DMS79 treated with DMSO at 0.1 percent for 48 hours (cell line): ENCODE data around the gene DIAPH2.

Experiments
- DNase-seq: peaks from one replicate; lab custom pipeline; 2025; lab: John Stamatoyannopoulos, UW

Gene DIAPH2

DNA sequence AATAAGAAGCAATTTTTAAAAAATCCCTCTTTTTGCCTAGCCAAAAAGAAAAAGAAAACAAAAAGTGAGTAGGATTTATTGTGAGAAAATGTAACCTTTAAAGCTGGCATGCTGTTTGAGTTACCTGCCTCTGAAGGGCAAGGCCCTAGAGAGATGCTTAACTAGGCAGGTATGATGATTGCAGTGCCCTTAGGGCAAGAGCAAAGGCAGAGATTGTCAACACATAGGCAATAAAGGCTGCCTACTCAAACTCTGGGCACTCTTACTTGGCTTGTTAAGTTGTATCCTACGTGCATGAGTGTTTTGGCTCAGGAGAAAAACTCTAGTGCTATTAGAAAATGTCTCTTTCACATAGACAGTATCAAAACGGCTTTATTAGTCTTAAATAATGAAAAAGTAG is 505.0 kb downstream of the DIAPH2 start:
- DNase-seq, result no peak

DNA sequence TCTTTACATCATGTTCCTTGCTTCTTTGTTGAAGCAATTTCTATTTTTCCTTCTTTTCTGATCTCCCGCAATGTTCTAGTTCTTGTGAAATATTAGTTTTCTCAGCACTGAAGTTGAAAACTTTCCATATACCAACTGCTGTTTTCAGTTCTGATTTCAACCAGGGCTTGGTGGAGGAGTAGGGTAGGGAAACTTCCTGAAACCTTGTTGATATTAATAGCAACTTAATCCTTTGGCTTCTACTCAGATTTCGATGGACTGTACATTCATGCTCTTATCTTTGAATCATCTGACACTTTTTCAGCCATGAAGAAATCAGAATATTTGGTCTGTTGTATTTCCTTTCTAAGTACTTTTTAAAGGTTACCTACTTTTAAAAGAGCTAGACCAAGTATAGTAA is 514.9 kb downstream of the DIAPH2 start:
- no peak for DNase-seq

GRCh38 chrX:97200454-97200853 is 515.8 kb downstream of the DIAPH2 start:
- DNase-seq, result no peak

DNA sequence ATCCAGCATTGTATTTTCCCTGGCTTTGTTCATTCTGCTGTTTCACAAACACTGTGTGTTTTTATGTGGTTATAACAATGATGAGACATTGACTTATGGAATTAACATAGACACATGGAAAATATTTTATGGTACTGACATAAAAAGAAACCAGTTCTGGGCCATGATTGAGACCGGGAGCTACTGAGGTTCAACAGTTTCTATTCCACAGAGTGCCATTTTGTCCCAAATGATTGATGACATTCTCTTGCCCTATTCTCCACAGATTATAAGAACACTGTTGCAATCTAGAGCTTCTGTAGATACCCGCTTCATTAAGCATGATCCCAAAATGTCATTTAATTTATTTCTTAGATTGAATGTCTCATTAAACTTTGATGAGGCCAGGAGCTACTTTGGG is 525.9 kb downstream of the DIAPH2 start:
- DNase-seq, result no peak

- DNase-seq, result no peak
Measured at GRCh38 chrX:97211070-97211469, 526.4 kb downstream of the DIAPH2 start.

GRCh38 chrX:97215186-97215585 is 530.5 kb downstream of the DIAPH2 start:
- DNase-seq, result no peak

GRCh38 chrX:97224148-97224547 is 539.5 kb downstream of the DIAPH2 start:
- no peak for DNase-seq

DNA sequence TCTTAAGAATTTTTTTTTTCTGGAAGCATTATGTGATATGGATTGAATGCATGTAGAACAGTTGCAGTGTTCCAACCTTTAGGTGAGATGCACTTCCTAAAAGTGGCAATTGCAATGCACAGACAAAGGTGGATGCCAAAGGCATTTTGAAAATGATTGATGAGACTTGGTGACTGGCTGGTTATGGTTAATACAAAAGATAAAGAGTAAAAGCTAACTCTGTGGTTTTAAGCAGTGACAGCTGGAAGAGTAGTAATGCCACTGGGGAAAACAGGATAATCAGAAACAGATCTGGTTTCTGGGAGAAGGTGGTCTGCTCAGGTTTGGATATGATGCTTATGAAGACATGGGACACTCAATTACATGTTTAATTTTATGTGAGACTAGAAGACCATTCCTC is 544.7 kb downstream of the DIAPH2 start:
- DNase-seq, result no peak

- no peak for DNase-seq
Measured at GRCh38 chrX:97230948-97231347, 546.3 kb downstream of the DIAPH2 start.

DNA sequence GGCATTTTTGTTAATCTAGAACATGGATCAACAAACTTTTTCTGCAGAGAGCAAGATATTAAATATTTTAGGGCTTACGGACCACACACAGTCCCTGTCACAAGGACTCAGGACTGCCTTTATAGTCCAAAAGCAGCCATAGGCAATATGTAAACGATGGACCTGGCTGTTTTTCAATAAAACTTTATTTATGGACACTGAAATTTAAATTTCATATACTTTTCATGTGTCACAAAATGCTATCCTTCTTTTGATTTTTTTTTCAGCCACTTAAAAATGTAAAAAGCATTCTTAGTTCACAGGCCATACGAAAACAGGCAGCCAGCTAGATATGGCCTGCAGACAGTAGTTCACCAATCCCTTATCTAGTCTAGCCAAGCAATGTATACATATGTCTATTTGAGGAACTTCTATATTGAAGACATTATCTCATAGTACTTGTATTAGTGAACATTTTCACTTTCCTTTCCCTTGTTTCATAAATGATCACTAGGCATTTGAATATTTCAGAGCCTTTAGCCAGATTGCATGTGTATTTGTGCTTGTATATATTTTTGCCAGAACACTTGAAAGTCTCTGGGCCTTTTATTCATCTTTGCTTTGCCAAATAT is 549.9 kb downstream of the DIAPH2 start:
- no peak for DNase-seq

DNA sequence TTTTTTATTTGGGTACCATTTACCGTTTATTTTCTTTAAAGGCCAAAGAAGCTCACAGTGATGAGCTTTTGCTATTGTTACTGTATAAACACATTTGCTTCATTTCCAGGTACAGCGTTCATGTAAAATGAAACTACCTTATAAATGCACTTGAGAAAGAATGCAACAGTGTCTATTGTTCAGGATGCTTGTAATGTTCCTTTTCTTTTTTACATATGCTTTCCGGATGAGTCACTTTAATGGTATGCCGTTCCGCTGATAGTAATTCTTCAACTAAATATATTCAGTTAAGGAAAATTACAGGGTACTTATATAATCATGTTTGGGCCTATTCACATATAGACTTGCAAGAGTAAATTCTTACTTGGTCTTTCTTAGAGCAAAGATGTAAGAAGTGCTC is 554.0 kb downstream of the DIAPH2 start:
- no peak for DNase-seq

GRCh38 chrX:97252111-97252510 is 567.5 kb downstream of the DIAPH2 start:
- no peak for DNase-seq

GRCh38 chrX:97260679-97261078 is 576.0 kb downstream of the DIAPH2 start:
- no peak for DNase-seq

- DNase-seq, result no peak
Measured at GRCh38 chrX:97266406-97267121, 581.9 kb downstream of the DIAPH2 start.

- no peak for DNase-seq
Measured at GRCh38 chrX:97267396-97268181, 582.9 kb downstream of the DIAPH2 start.

DNA sequence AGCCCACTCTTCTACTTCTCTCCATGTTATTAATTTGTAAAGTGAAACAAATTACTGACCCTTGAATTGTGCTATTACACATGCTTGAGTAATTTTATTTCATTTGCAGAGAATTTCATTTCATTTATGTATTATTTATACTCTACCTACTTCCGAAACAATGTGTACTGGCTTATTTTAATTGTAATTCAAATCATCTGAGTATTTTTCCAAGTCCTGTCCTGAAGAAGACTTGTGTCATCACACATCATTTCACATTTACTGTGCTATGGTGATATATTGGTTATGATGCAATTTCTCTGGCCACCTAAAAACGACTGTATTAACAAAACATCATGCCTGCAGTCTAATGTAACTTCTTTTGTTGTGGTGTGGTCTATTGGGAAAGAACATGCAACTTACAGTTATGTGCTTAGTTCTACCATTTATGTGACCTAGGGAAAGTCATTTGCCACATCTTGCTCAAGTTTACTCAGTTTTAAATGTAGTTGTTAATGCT is 583.6 kb downstream of the DIAPH2 start:
- no peak for DNase-seq

DNA sequence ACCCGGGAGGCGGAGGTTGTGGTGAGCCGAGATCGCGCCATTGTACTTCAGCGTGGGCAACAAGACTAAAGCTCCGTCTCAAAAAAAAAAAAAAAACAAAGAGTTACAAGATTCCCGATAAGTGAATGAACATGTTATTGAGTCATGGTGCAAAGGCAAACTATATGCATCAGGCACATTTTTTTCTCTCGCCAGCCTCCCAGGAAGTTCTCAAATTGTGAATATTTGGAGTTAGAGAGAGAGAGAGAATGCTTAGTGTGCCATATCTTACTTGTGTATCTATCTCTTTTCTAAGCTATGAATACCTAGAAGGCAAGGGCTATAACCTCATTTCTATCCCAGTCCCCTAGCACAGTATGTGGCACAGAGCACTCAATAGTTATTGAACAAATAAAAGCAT is 599.9 kb downstream of the DIAPH2 start:
- DNase-seq, result no peak

GRCh38 chrX:97290199-97290598 is 605.6 kb downstream of the DIAPH2 start:
- DNase-seq, result no peak

- DNase-seq, result no peak
Measured at GRCh38 chrX:97294041-97294440, 609.4 kb downstream of the DIAPH2 start.

GRCh38 chrX:97295954-97296353 is 611.3 kb downstream of the DIAPH2 start:
- no peak for DNase-seq

DNA sequence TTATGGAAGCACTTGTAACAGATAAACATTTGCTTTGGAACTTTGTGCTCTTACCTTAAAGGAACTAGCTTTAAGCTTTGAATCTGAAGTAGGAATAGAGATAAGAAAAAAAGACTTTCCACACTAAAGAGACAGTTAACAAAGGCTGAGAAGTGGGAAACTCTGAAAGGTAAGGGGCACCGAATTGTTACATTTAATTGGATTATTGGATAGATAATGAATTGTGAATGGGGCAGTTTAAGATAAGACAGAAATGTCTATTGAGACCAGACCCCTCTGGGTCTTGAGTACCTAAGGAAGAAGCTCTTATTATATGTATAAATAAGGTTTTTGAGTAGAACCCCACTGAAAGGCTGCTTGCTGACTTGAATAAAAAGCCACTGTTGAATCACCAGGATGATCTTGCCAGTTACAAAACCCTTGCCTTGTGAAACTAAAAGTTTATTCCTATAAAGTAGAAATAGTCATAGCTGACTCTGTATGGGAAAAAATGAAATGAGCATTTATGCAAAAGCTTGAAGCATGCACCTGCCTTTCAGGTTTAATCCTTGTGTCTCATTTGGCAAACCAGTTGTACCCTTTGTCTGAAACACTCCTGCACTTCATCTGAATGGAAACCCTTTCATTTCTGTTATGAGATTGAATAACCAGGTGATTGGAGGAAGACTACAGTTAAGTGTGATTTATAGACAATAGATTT is 622.3 kb downstream of the DIAPH2 start:
- DNase-seq, result no peak

GRCh38 chrX:97308171-97308570 is 623.5 kb downstream of the DIAPH2 start:
- no peak for DNase-seq
